Pancreas (tissue), 10 donors: ENCODE data around the gene MTREX. TPM values are rescaled to one million over a fixed set of nuclear protein-coding genes. Genes with fewer than 3 reads are reported as not detected.

Experiments
- ATAC-seq, 4 donors: fragments of 200-7000 bp; cut with Tn5 transposase; one replicate each; pipeline versions ENCODE4 v1.8.0 to v1.9.1; 2020; ENCODE audit warnings: mild to moderate bottlenecking in 4 of 4, moderate library complexity in 4 of 4
- DNase-seq, 6 donors: peaks; one replicate each; pipeline ENCODE4 v3.0.0-alpha.2; 2020
- FAIRE-seq: peaks from 2 replicates; lab custom pipeline; 2012; peaks lifted over from hg19 to GRCh38; lab: Jason Lieb, UNC
- H3K27ac ChIP-seq, 4 donors: fragments of 200-600 bp; sonication (generic); 1 replicate in 3 of 4; 2 replicates in 1 of 4; pipeline versions ENCODE4 v1.5.0 to v1.8.0; 2020
- H3K27me3 ChIP-seq, 4 donors: fragments of 200-600 bp; one replicate each; pipeline ENCODE4 v1.8.0; 2021
- H3K36me3 ChIP-seq, 3 donors: fragments of 200-600 bp; sonication (generic) in 1 of 3; one replicate each; pipeline versions ENCODE4 v1.5.0 to v1.8.0; 2020 to 2021
- H3K4me1 ChIP-seq, 3 donors: fragments of 200-600 bp; one replicate each; pipeline ENCODE4 v1.8.0; 2021
- H3K4me3 ChIP-seq, 4 donors: fragments of 200-600 bp; sonication (generic) in 2 of 4; one replicate each; pipeline versions ENCODE4 v1.5.0 to v1.8.0; 2020 to 2021
- H3K9me3 ChIP-seq, 4 donors: fragments of 200-600 bp; one replicate each; pipeline ENCODE4 v1.8.0; 2021
- WGBS, 2 donors: extraction: QIAGEN DNeasy Blood & Tissue Kit; methylation state at CpG; one replicate each; pipeline ENCODE4 v1.1.7; 2013; 5-methylcytosine and 5-hydroxymethylcytosine counted together
- intact Hi-C, 3 donors: fragments of 100-400 bp; cut with DNase I; formaldehyde crosslinking; loops; one replicate each; pipeline versions ENCODE4 v1.11.1 to v1.14.2; 2022
- polyA plus RNA-seq, 2 donors: library from polyadenylated mRNA; stranded (reverse); fragments of 200-250 nt; gene quantifications; one replicate each; pipeline ENCODE4 v1.2.3, GENCODE V29; 2013
- total RNA-seq, 6 donors: library from RNA; stranded (reverse); fragmentation: NEBNext Ultra II Directional in 4 of 6; extraction: Animal tissue kit (Norgen Biotek cat#: 25700) in 4 of 6; gene quantifications; one replicate each; pipeline versions ENCODE4 v1.2.1 to v1.2.4, GENCODE V29; 2021 to 2023
- TF ChIP-seq, protein P1 (sequence below), 4 donors: fragments of 200-600 bp; sonication (generic) in 3 of 4; IDR thresholded peaks; one replicate each; pipeline versions ENCODE4 v1.5.0 to v1.8.0; 2021; ENCODE audit warnings: antibody characterized with exemption in 4 of 4
- donor health status: healthy with polysubstance abuse.
- donor health status: DM: no; HTN: no; CAD: no; lungs with moderate emphysema.
- donor health status: DM: no; HTN: no; CAD: no.
- donor health status: control.
- donor health status: control.
- donor health status: Bipolar disorder and iron deficiency.
- donor health status: DM: yes; HTN: yes; CAD: no.
- donor health status: DM: no; HTN: no; CAD: no.
- donor health status: DM: no; HTN: no; CAD: no.
- donor health status: DM: yes; HTN: yes; CAD: no.

MTREX gene
- total and polyA plus RNA-seq, 8 donors, result 13.1 to 36.0 (median 30.7) TPM

DNA sequence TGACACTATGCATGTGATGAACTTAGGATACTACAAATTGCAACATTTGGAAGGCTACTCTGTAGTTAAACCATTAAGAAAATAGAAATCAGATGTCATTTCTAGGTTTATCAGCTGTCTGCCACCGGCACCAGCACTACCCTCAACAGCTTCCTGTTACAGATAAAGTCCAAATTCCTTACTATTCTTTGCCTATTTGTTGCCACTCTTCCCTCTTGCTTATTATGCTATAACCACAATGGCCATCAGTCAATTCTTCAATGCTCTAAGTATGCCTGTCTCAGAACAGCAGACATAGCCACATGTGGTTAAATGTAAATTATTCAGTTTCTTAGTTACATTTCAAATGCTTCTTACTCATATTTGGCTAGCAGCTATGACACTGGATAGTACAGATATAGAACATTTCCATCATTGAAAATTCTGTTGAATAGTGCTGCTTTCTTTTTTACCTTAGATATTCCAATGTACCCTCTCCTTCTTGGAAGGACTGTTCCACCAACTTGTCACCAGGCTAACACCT is 21.3 kb upstream of the MTREX start:
- WGBS, 2 donors, result 41% methylated on average over 1 of the region's 1 CpG
- Histone ChIP-seq H3K4me3 (no peak overlapping the region), H3K27ac (no peak overlapping the region), H3K9me3 (no peaks in the 10 kb centered on the region), H3K27me3 (no peaks in the 10 kb centered on the region), H3K36me3 (peaks cover 0 to 71% (median 18%) of the 10 kb centered on the region in 3 donors), H3K4me1 (no peaks in the 10 kb centered on the region)
- no peak for ATAC-seq
- no peak for DNase-seq
- FAIRE-seq, result no peak
- intact Hi-C loops, result no loop called here
- TF ChIP-seq, protein P1, sequence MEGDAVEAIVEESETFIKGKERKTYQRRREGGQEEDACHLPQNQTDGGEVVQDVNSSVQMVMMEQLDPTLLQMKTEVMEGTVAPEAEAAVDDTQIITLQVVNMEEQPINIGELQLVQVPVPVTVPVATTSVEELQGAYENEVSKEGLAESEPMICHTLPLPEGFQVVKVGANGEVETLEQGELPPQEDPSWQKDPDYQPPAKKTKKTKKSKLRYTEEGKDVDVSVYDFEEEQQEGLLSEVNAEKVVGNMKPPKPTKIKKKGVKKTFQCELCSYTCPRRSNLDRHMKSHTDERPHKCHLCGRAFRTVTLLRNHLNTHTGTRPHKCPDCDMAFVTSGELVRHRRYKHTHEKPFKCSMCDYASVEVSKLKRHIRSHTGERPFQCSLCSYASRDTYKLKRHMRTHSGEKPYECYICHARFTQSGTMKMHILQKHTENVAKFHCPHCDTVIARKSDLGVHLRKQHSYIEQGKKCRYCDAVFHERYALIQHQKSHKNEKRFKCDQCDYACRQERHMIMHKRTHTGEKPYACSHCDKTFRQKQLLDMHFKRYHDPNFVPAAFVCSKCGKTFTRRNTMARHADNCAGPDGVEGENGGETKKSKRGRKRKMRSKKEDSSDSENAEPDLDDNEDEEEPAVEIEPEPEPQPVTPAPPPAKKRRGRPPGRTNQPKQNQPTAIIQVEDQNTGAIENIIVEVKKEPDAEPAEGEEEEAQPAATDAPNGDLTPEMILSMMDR (IDR thresholded peaks at IDR 0.05), result no peak

DNA sequence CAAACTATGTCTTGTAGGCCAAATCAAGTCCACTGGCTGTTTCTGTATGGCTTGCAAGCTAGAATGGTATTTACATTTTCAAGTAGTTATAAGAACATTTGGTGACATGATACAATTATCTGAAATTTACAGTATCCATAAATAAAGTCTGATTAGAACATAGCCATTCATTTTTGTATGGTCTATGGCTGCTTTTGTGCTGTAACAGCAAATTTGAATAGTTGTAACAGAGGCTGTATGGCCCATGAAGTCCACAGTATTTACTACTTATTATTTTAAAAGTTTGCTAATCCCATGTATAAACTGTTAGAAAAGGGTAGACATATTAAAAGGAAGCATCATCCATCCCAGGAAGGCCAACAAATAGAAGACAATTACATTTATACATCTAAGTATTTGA is 18.0 kb upstream of the MTREX start:
- no peak for ATAC-seq
- Histone ChIP-seq H3K4me1 (no peaks in the 10 kb centered on the region), H3K4me3 (no peak overlapping the region), H3K27me3 (no peaks in the 10 kb centered on the region), H3K27ac (no peak overlapping the region), H3K9me3 (no peaks in the 10 kb centered on the region), H3K36me3 (peaks cover 0 to 62% (median 9%) of the 10 kb centered on the region in 3 donors)
- no peak for DNase-seq
- intact Hi-C loops, result no loop called here
- TF ChIP-seq, protein P1 (IDR thresholded peaks at IDR 0.05), result no peak
- FAIRE-seq, result no peak

DNA sequence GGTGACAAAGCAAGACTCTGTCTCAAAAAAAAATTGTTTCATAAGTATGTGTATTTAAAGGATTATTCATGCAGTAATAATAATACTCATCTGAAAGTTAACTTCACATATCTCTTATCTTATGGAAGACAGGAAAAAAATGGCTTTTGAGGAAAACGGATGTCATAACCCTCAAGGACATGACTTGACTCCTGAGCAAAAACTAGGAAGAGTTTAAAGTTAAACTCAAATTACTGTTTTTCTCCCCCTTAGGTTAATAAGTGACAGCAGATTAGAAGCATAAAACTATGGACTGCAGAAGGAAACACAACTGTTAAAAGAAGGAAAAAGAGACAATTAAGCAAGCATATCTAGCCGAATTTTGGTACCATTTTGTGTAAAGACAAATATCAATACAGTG is 16.8 kb upstream of the MTREX start:
- FAIRE-seq, result no peak
- TF ChIP-seq, protein P1 (IDR thresholded peaks at IDR 0.05), result no peak

DNA sequence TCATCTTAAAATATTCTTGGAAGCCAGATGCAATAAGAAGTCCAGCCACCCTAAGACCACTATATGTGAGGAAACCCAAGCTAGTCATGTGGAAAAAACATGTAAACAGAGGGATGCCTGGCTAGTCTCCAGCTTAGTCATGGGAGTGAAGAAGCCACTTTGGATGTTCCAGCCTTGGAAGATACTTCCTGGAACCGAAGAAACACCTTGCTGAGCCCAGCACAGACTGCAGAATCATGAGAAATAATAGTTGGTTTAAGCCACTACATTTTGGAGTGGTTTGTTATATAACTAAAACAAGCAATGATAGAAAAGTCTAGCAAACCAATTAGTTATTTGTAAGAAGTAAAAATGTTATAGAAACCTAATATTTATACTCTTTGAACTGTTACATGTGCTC is 12.9 kb upstream of the MTREX start:
- ATAC-seq (no peak), FAIRE-seq (no peak), DNase-seq (no peak)
- Histone ChIP-seq H3K27ac (no peak overlapping the region), H3K9me3 (no peaks in the 10 kb centered on the region), H3K27me3 (no peaks in the 10 kb centered on the region), H3K4me3 (no peak overlapping the region), H3K4me1 (no peaks in the 10 kb centered on the region), H3K36me3 (peaks cover 0 to 27% (median 14%) of the 10 kb centered on the region in 3 donors)
- intact Hi-C loops, result no loop called here
- TF ChIP-seq, protein P1 (IDR thresholded peaks at IDR 0.05), result no peak
- 93 to 100% methylated on average over 1 of the region's 1 CpG for WGBS, 2 donors

More for the DNA sequence above, 16.8 kb upstream of the MTREX start:
- H3K36me3 ChIP-seq, result peaks cover 0 to 57% (median 14%) of the 10 kb centered on the region in 3 donors
- H3K4me1 ChIP-seq, result no peaks in the 10 kb centered on the region
- no peaks in the 10 kb centered on the region for H3K9me3 ChIP-seq
- no peaks in the 10 kb centered on the region for H3K27me3 ChIP-seq
- intact Hi-C loops, result no loop called here
- no peak overlapping the region for H3K4me3 ChIP-seq
- no peak overlapping the region for H3K27ac ChIP-seq
- DNase-seq (no peak), ATAC-seq (no peak)
- 61 to 71% methylated on average over 2 of the region's 2 CpGs for WGBS, 2 donors

DNA sequence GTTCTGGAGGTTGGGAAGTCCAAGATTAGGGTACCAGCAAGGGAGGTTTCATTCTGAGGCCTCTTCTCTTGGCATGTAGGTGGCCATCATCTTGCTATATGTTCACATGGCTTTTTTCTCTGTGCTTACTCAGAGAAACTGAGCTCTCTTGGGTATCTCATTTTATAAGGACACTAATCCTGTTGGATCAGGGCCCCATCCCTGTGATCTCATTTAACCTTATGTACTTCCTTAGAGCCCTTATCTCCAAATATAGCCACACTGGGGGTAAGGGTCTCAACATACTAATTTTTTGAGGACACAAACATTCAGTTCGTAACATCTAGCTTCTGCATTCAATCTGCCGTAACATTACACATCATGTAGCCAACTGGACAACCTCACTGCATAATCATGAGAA is 6.9 kb upstream of the MTREX start:
- H3K36me3 ChIP-seq, result no peaks in the 10 kb centered on the region

More for the DNA sequence above, 6.9 kb upstream of the MTREX start:
- FAIRE-seq (no peak), ATAC-seq (no peak), DNase-seq (no peak)
- Histone ChIP-seq H3K9me3 (no peaks in the 10 kb centered on the region), H3K4me1 (peaks cover 6 to 31% (median 14%) of the 10 kb centered on the region in 3 donors), H3K4me3 (no peak overlapping the region), H3K27me3 (no peaks in the 10 kb centered on the region), H3K27ac (no peak overlapping the region)
- 97 to 100% methylated on average over 2 of the region's 2 CpGs for WGBS, 2 donors
- intact Hi-C loops, result no loop called here
- TF ChIP-seq, protein P1 (IDR thresholded peaks at IDR 0.05), result no peak
